WI38 (cell line): ENCODE measurements around the gene SLC27A1.
"Not testable (repeated sequence)": the region's sequence is repeated elsewhere in the genome, so short reads cannot be mapped to it uniquely, and the experiment has no call there.

Source experiments
- H3K4me3 ChIP-seq: 2 replicates; pipeline ENCODE4 v1.5.1; 2011; ENCODE audit warnings: low read depth, mild to moderate bottlenecking, control low read depth, low read length
- TF ChIP-seq, protein P1 (sequence below): IDR thresholded peaks from 2 replicates; pipeline ENCODE4 v1.5.1; 2012; ENCODE audit warnings: low read depth, mild to moderate bottlenecking, control low read depth, low read length

Gene SLC27A1

DNA sequence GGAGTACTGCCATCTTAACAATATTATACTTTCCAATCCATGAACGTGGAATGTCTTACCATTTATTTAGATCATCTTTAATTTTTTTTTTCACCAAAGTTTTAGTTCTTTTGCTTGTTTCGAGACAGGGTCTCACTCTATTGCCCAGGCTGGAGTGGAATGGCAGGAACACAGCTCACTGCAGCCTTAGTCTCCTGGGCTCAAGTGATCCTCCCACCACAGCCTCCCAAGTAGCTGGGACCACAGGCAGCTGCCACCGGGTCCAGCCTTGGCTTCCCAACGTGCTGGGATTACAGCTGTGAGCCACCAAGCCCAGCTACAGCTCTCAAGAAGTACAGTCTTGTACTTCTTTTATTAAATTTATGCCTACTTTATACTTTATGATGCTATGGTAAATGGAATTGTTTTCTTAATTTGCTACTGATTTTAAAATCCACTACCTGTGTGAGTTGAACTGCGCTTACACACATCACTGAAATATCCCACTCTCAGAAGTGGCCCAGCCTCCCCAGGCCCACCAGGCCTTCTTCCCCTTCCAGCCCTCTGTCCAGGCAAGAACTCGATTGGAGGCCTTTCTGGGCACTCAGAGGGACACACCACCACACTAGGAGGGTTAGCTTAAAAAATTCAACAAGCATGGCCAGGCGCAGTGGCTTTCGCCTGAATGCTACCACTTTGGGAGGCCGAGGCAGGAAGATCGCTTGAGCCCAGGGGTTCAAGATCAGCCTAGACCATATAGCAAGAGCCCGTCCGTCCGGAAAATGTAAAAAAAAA, 40.1 kb downstream of the SLC27A1 start:
- peak overlapping the region; percentile 82 for H3K4me3 ChIP-seq
- TF ChIP-seq, protein P1, sequence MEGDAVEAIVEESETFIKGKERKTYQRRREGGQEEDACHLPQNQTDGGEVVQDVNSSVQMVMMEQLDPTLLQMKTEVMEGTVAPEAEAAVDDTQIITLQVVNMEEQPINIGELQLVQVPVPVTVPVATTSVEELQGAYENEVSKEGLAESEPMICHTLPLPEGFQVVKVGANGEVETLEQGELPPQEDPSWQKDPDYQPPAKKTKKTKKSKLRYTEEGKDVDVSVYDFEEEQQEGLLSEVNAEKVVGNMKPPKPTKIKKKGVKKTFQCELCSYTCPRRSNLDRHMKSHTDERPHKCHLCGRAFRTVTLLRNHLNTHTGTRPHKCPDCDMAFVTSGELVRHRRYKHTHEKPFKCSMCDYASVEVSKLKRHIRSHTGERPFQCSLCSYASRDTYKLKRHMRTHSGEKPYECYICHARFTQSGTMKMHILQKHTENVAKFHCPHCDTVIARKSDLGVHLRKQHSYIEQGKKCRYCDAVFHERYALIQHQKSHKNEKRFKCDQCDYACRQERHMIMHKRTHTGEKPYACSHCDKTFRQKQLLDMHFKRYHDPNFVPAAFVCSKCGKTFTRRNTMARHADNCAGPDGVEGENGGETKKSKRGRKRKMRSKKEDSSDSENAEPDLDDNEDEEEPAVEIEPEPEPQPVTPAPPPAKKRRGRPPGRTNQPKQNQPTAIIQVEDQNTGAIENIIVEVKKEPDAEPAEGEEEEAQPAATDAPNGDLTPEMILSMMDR = no peak

DNA sequence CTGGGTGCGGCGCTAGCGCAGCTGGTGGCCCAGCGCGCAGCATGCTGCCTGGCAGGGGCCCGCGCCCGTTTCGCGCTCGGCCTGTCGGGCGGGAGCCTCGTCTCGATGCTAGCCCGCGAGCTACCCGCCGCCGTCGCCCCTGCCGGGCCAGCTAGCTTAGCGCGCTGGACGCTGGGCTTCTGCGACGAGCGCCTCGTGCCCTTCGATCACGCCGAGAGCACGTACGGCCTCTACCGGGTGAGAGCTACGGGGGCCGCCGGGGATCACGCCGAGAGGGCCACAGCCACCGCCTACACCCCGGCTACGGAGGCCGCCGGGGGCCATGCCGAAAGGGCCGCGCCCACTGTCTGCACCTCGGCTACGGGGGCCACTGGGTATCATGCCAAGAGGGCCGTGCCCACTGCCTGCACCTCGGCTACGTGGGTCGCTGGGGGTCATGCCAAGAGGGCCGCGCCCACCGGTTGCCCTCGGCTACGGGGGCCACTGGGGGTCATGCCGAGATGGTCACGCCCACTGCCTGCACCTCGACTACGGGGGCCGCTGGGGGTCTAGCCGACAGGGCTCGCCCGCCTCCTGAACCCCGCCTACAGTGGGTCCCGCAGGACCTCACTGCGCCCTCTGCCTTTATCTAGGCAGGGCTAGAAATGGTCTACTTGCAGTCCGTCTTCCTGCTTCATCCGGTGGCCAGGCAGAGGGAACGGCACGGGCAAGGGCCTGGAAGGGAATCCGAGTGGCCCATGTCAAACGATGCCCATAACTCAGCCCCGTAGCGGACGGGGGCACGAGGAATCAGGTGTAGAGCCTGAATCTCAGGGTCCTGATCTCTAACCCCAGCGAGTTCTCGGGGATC, 41.6 kb downstream of the SLC27A1 start:
- peak overlapping the region; percentile 82 for H3K4me3 ChIP-seq
- TF ChIP-seq, protein P1 = no peak

DNA sequence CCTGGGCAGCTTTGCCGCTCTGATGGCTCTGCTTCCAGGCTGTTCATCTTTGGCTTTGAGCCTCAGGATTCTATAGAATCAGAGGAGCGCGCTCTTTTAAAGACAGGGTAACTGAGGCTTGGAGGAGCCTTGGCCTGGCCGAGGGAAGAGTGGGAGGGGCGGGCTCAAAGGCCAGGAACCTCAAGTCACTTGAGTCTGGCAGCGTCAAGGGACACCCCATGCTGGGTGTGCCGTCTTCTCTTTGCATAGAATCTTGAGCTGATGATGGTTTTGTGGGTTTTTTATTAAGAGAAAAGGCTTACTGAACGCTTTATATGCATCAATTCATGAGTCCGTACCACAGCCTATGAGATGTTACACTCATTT, 42.2 kb downstream of the SLC27A1 start:
- peak overlapping the region; percentile 82 for H3K4me3 ChIP-seq
- TF ChIP-seq, protein P1 = no peak

DNA sequence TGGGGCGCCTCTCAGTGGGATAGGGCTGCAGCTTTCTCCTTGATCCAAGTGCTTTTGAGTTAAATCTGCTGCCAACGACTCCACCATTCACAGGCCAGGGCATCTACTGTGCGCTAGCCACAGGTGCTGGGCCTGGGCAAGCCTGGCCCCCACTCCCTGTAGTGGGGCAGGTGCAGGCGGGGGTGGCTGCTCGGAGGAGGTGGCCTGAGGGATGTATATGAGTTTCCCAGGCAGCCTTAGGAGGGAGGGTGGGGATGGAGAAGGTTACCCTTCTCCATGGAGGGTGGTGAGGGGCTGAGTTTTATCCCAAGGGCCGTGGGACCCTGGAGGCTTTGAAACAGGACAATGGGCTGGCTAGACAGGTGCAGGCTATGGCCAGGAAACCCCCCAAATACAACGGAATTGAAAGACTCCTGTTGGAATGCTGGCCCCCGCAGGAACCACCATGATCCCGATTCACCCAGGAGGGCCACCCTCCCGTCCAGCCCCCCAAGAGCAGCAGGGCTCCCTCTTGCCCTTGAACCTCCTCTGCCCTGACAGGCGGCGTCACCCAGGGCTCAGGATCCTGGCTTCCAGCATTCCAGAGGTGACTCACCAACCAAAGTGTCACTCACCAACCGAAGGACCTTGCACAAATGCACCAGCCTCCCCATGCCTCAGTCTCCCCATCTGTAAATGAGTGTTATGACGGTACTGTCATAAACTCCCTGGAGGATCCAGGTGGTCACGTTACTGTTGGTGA, 45.3 kb downstream of the SLC27A1 start:
- no peak overlapping the region for H3K4me3 ChIP-seq
- TF ChIP-seq, protein P1 = no peak

DNA sequence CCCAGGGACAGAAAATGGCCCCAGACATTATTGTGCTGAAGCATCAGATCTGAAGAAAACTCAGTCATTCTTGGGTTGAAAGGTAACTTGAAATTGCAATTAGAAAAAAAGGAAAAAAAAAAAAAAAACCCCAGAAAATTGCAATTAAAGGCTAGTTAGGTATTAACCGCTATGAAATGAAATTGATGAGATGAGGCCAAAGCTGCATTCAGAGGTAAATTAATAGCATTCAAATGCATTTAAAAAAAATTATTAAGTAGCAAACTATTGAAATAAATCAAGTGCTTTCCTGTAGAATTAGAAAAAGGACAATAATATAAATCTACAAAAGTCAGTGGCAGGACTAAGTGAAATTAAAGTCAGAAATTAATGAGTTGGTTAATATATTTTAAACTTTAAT, 47.6 kb downstream of the SLC27A1 start:
- TF ChIP-seq, protein P1 = no peak
- no peak overlapping the region for H3K4me3 ChIP-seq

DNA sequence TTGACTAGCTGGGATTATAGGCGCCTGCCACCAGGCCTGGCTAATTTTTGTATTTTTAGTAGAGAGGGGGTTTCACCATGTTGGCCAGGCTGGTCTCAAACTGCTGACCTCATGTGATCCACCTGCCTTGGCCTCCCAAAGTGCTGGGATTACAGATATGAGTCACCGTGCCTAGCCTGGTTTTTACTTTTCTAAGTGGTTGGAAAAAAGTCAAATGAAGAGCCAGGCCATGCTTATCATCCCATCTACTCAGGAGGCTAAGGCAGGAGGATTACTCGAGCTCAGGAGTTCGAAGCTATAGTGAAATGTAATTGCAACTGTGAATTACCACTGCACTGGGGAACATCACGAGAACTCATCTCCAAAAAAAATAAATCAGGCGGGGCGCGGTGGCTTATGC, 48.3 kb downstream of the SLC27A1 start:
- not testable (repeated sequence) for H3K4me3 ChIP-seq

DNA sequence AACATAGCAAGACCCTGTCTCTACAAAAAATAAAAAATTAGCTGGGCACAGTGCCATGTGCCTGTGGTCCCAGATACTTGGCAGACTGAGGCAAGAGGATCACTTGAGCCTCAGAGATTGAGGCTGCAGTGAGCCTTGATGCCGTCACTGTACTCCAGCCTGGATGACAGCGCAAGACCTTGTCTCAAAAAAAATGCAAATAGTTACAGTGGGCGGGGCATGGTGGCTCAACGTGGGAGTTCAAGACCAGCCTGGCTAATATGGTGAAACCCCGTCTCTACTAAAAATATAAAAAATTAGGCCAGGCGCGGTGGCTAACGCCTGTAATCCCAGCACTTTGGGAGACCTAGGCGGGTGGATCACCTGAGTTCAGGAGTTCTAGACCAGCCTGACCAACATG, 49.6 kb downstream of the SLC27A1 start:
- TF ChIP-seq, protein P1 = no peak
- no peak overlapping the region for H3K4me3 ChIP-seq
